Gastrocnemius medialis (tissue), 4 donors: ENCODE data around the gene MFSD6.

ENCODE experiments used
- POLR2A ChIP-seq, 2 donors: fragments of 450-650 bp; IDR thresholded peaks; one replicate each; pipeline ENCODE4 v1.6.1; 2017; ENCODE audit warnings: antibody characterized with exemption in 2 of 2, mild to moderate bottlenecking in 2 of 2, moderate library complexity in 2 of 2
- TF ChIP-seq, protein P1 (sequence below), 5 experiments: fragments of 450-650 bp in 3 of 5; fragments of 200-600 bp in 2 of 5; sonication (generic) in 2 of 5; IDR thresholded peaks in 4 of 5; conservative IDR thresholded peaks in 1 of 5; 1 replicate in 4 of 5; 2 replicates in 1 of 5; pipeline ENCODE4 v1.5.1; 2016 to 2019; ENCODE audit warnings: antibody characterized with exemption in 5 of 5, mild to moderate bottlenecking in 3 of 5, moderate library complexity in 3 of 5

DNA sequence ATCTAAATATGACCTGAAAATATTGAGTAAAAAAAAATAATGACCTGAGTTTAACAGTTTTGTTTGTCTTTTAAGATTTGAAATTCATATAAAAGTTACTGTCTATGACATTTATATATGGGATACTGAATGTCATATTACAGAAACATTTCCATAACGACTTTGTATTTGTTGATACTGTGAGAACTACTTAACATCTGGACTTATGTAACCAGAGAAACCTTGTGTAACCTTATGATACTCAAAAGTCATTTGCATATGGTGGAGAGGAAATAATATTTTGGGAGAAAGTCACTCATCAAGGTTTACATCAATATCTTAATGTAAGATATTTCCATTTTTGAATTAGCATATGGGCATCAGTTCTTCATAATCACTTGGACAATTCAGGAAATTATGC is 12.6 kb downstream of the MFSD6 start:
- TF ChIP-seq, protein P1, sequence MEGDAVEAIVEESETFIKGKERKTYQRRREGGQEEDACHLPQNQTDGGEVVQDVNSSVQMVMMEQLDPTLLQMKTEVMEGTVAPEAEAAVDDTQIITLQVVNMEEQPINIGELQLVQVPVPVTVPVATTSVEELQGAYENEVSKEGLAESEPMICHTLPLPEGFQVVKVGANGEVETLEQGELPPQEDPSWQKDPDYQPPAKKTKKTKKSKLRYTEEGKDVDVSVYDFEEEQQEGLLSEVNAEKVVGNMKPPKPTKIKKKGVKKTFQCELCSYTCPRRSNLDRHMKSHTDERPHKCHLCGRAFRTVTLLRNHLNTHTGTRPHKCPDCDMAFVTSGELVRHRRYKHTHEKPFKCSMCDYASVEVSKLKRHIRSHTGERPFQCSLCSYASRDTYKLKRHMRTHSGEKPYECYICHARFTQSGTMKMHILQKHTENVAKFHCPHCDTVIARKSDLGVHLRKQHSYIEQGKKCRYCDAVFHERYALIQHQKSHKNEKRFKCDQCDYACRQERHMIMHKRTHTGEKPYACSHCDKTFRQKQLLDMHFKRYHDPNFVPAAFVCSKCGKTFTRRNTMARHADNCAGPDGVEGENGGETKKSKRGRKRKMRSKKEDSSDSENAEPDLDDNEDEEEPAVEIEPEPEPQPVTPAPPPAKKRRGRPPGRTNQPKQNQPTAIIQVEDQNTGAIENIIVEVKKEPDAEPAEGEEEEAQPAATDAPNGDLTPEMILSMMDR (IDR thresholded peaks at IDR 0.05 in 4 of 5, conservative IDR thresholded peaks at IDR 0.05 in 1 of 5), result no peak
- no peak for TF ChIP-seq POLR2A (IDR thresholded peaks at IDR 0.05)
